C4-2B (cell line): ENCODE data around the gene KCNQ1.

Experiments
- CTCF ChIP-seq: fragments of 450-650 bp; conservative IDR thresholded peaks from 2 replicates; pipeline ENCODE4 v1.5.1; 2017; ENCODE audit warnings: mild to moderate bottlenecking
- ZFX ChIP-seq: fragments of 450-650 bp; IDR thresholded peaks from 2 replicates; pipeline ENCODE4 v1.6.1; 2017

GRCh38 chr11:2513441-2513840, 68.6 kb downstream of the KCNQ1 start:
- TF ChIP-seq CTCF (no peak), ZFX (no peak)
